Endodermal cell (in vitro differentiated cells): ENCODE data around the gene ERAP2. TPM values are rescaled to one million over a fixed set of nuclear protein-coding genes. Genes with fewer than 3 reads are reported as not detected.

Experiments used
- DNase-seq: peaks from one replicate; pipeline ENCODE4 v3.0.0-alpha.2; 2017
- H3K27ac ChIP-seq: 2 replicates; pipeline ENCODE4 v1.5.1; 2013; ENCODE audit warnings: mild to moderate bottlenecking, low read depth, low read length, moderate library complexity
- H3K27me3 ChIP-seq: 2 replicates; pipeline ENCODE4 v1.6.1; 2013; ENCODE audit warnings: mild to moderate bottlenecking, low read length, moderate library complexity; ENCODE audit not compliant: insufficient read depth, control insufficient read depth, poor library complexity, severe bottlenecking
- H3K36me3 ChIP-seq: 2 replicates; pipeline ENCODE4 v1.7.0; 2013; ENCODE audit warnings: mild to moderate bottlenecking, low read length, moderate library complexity; ENCODE audit not compliant: control insufficient read depth, insufficient read depth
- H3K4me1 ChIP-seq: one replicate; pipeline ENCODE4 v1.7.0; 2013; ENCODE audit warnings: low read length; ENCODE audit not compliant: control insufficient read depth, insufficient read depth
- H3K4me3 ChIP-seq: 2 replicates; pipeline ENCODE4 v1.5.1; 2013; ENCODE audit warnings: mild to moderate bottlenecking, low read length, moderate library complexity
- H3K9ac ChIP-seq: 2 replicates; pipeline ENCODE4 v1.6.1; 2013; ENCODE audit warnings: mild to moderate bottlenecking, low read length, moderate library complexity; ENCODE audit not compliant: poor library complexity, severe bottlenecking; ENCODE audit errors: extremely low read depth
- H3K9me3 ChIP-seq: 2 replicates; pipeline ENCODE4 v1.6.1; 2013; ENCODE audit warnings: mild to moderate bottlenecking, low read length, moderate library complexity; ENCODE audit not compliant: control insufficient read depth
- H3K27ac Mint-ChIP-seq: 2 replicates; pipeline ENCODE4 v1.8.0; 2020; ENCODE audit warnings: mixed read lengths
- H3K27me3 Mint-ChIP-seq: 2 replicates; pipeline ENCODE4 v1.8.0; 2021; ENCODE audit warnings: mild to moderate bottlenecking, mixed read lengths; ENCODE audit not compliant: insufficient read depth
- H3K36me3 Mint-ChIP-seq: 2 replicates; pipeline ENCODE4 v1.8.0; 2020; ENCODE audit warnings: low read depth, mixed read lengths
- H3K4me1 Mint-ChIP-seq: 2 replicates; pipeline ENCODE4 v1.8.0; 2020; ENCODE audit warnings: mixed read lengths
- H3K4me3 Mint-ChIP-seq: 2 replicates; pipeline ENCODE4 v1.8.0; 2020; ENCODE audit warnings: mild to moderate bottlenecking, moderate library complexity, mixed read lengths
- H3K9me3 Mint-ChIP-seq: 2 replicates; pipeline ENCODE4 v1.8.0; 2020; ENCODE audit warnings: mild to moderate bottlenecking, mixed read lengths
- WGBS, 2 experiments: methylation state at CpG; one replicate each; pipeline versions ENCODE4 v1.1.5 to v1.1.7; 2013; ENCODE audit warnings: missing lambda C conversion rate in 2 of 2, mixed read lengths in 1 of 2; ENCODE audit not compliant: insufficient coverage in 1 of 2, insufficient read length in 1 of 2; 5-methylcytosine and 5-hydroxymethylcytosine counted together
- total RNA-seq, 2 donors: library from RNA; stranded (reverse); fragmentation: NEBNext Ultra II Directional in 1 of 2; extraction: Animal tissue kit (Norgen Biotek cat#: 25700) in 1 of 2; gene quantifications; 2 replicates in 1 of 2; 3 replicates in 1 of 2; pipeline ENCODE4 v1.2.1, GENCODE V29; 2021
- TF ChIP-seq, protein P1 (sequence below): fragments of 200-600 bp; sonication (generic); conservative IDR thresholded peaks from 2 replicates; pipeline ENCODE4 v1.5.0; 2021; ENCODE audit warnings: antibody characterized with exemption, mild to moderate bottlenecking

ERAP2 gene
- total RNA-seq, 2 donors from 2014 or later = not detected

DNA sequence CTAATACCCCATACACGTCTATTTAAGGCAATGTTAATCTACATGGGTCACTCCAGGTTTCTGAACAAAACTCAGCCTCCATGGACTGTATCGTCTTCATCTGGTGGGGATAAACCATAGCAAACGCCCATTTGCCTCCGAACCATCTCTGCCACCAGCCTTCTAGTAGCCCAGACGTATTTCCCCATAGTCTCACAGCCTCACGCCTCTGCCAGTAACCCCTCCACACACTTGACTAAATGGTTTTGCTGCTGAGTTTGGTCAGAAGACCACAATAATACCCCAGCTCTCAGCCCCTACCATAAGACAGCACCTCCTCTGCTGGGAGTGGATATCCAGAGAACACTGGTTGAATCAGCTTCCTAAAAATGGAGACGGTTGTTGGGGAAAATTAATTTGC lies 8.7 kb downstream of the ERAP2 start:
- no peaks in the 10 kb centered on the region for H3K9me3 Mint-ChIP-seq
- Histone ChIP-seq H3K27ac (no peak overlapping the region), H3K4me3 (no peak overlapping the region), H3K4me1 (no peaks in the 10 kb centered on the region), H3K9me3 (no peaks in the 10 kb centered on the region), H3K9ac (no peak overlapping the region), H3K27me3 (no peaks in the 10 kb centered on the region), H3K36me3 (no peaks in the 10 kb centered on the region)
- no peak overlapping the region for H3K4me3 Mint-ChIP-seq
- TF ChIP-seq, protein P1, sequence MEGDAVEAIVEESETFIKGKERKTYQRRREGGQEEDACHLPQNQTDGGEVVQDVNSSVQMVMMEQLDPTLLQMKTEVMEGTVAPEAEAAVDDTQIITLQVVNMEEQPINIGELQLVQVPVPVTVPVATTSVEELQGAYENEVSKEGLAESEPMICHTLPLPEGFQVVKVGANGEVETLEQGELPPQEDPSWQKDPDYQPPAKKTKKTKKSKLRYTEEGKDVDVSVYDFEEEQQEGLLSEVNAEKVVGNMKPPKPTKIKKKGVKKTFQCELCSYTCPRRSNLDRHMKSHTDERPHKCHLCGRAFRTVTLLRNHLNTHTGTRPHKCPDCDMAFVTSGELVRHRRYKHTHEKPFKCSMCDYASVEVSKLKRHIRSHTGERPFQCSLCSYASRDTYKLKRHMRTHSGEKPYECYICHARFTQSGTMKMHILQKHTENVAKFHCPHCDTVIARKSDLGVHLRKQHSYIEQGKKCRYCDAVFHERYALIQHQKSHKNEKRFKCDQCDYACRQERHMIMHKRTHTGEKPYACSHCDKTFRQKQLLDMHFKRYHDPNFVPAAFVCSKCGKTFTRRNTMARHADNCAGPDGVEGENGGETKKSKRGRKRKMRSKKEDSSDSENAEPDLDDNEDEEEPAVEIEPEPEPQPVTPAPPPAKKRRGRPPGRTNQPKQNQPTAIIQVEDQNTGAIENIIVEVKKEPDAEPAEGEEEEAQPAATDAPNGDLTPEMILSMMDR = no peak
- peaks cover 11% of the 10 kb centered on the region for H3K27me3 Mint-ChIP-seq
- DNase-seq = no peak
- peaks cover 8% of the 10 kb centered on the region for H3K4me1 Mint-ChIP-seq
- H3K36me3 Mint-ChIP-seq = no peaks in the 10 kb centered on the region
- H3K27ac Mint-ChIP-seq = no peak overlapping the region
- WGBS, 2 experiments = 91 to 95% methylated on average over 2 to 7 of the region's 7 CpGs

- Histone ChIP-seq H3K4me3 (no peak overlapping the region), H3K4me1 (no peaks in the 10 kb centered on the region), H3K9ac (no peak overlapping the region), H3K36me3 (no peaks in the 10 kb centered on the region), H3K27me3 (no peaks in the 10 kb centered on the region), H3K9me3 (no peaks in the 10 kb centered on the region), H3K27ac (no peak overlapping the region)
- Mint-ChIP-seq H3K36me3 (no peaks in the 10 kb centered on the region), H3K4me3 (no peak overlapping the region), H3K9me3 (no peaks in the 10 kb centered on the region), H3K4me1 (peaks cover 8% of the 10 kb centered on the region), H3K27me3 (peaks cover 9% of the 10 kb centered on the region), H3K27ac (no peak overlapping the region)
- no peak for DNase-seq
- WGBS, 2 experiments = 92 to 96% methylated on average over 5 of the region's 5 CpGs
- TF ChIP-seq, protein P1 = no peak
These were observed 9.4 kb downstream of the ERAP2 start for GRCh38 chr5:96885518-96886338.

GRCh38 chr5:96893342-96893741 lies 17.0 kb downstream of the ERAP2 start:
- Histone ChIP-seq H3K36me3 (no peaks in the 10 kb centered on the region), H3K4me1 (no peaks in the 10 kb centered on the region), H3K4me3 (no peak overlapping the region), H3K27ac (no peak overlapping the region), H3K9ac (no peak overlapping the region), H3K9me3 (no peaks in the 10 kb centered on the region), H3K27me3 (no peaks in the 10 kb centered on the region)
- Mint-ChIP-seq H3K4me3 (no peak overlapping the region), H3K9me3 (no peaks in the 10 kb centered on the region), H3K27me3 (peaks cover 11% of the 10 kb centered on the region), H3K27ac (no peak overlapping the region), H3K36me3 (no peaks in the 10 kb centered on the region), H3K4me1 (no peaks in the 10 kb centered on the region)
- TF ChIP-seq, protein P1 = no peak
- no peak for DNase-seq
- WGBS, 2 experiments = 74 to 75% methylated on average over 4 of the region's 4 CpGs
